SKM-1 (cell line): ENCODE data around the gene THBS4.

Experiments used
- DNase-seq: peaks from one replicate; lab custom pipeline; 2025; ENCODE audit not compliant: unreplicated experiment; lab: John Stamatoyannopoulos, UW

Gene THBS4

GRCh38 chr5:80043187-80043586, 8.0 kb downstream of the THBS4 start:
- no peak for DNase-seq

DNA sequence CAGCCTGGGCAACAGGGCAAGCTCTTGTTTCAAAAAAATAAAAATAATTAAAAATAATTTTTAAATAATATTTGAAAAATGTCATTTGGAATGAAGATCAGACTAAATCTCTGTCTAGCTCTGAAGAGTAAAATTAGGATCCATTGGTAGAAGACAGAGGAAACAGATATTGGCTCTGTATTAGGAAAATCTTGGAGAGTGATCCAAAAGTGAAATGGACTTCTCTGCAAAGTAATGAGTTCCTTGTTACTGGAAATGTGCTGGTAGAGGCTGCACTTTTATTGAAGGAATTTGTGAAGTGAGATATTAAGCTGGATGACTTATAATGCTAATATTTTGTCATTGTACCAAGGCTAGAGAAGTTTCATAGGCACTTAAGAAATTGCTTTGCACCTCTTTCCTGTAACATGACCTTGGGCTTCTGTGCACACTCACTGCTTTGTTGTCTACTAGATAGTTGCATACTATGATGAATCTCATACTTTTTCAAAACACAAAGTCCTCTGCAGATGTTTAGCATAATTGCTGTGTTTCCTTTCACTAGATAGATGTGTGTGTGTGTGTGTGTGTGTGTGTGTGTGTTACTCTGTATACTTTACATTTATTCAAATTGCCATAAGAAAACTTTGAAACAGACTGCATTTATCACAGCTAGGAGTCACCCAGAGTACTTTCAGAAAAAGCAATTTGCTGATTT, 13.1 kb downstream of the THBS4 start:
- DNase-seq = no peak

DNA sequence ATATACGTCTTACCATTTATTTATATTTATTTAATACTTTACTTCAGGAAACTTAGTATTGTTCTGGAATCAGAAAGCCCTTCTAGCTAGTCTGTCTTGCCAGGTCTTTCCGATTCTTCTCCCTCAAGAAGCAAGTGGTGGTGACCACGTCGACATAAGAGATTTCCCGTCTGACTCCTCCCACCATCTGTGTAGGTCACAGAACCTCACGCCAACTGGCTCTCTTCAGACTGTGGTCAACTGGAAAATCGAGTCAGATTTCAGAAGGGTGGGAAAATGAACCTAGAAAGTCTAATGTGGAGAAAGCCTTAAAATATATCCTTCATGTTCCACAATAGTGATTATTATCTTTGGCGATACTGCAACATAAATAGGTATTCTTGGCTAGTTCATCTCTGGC, 17.3 kb downstream of the THBS4 start:
- no peak for DNase-seq

GRCh38 chr5:80054682-80055081, 19.5 kb downstream of the THBS4 start:
- no peak for DNase-seq

DNA sequence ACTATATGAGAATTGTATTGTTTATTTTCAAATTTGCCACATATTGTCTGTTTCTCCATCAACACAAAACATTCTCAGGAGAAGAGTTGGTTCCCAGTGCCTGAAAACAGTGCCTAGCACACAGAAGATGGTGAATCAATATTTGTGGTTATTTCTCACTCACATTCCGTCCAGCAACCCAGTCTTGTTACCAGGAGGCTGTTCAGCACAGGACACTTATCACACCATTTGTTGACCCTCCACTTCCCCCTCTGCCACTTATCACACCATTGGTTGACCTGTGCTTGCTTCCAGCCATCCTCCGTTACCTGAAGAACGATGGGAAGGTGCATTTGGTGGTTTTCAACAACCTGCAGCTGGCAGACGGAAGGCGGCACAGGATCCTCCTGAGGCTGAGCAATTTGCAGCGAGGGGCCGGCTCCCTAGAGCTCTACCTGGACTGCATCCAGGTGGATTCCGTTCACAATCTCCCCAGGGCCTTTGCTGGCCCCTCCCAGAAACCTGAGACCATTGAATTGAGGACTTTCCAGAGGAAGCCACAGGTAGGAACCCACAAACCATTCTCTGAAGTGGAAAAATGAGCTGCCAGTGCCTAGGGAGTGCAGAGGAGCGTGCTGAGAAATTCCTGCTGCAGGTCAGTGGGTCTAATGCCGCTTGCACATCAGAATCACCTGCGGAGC, 20.5 kb downstream of the THBS4 start:
- DNase-seq = no peak

GRCh38 chr5:80057099-80057498, 22.0 kb downstream of the THBS4 start:
- no peak for DNase-seq

GRCh38 chr5:80057921-80058320, 22.8 kb downstream of the THBS4 start:
- DNase-seq = no peak

GRCh38 chr5:80059354-80059980, 24.3 kb downstream of the THBS4 start:
- no peak for DNase-seq

DNA sequence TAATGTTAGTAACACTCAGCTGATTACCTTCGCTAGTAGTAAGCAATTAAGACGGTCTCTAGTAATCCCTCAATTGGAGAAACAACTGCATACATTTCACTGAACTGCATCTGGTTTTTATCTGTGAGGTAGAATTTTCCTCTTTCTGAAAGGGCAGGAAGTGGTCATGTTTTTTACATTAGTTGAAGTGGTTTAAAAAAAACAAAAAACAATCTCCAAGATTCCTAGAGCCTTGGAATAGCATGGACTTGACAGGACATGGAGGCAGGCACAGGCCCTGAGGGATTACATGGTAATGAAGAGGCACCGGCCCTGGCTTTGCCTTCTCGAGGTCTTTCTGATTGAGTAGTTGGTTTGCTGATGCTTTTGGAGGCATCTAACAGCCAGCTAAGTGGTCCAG, 25.8 kb downstream of the THBS4 start:
- DNase-seq = no peak

GRCh38 chr5:80061547-80061946, 26.4 kb downstream of the THBS4 start:
- DNase-seq = no peak

- no peak for DNase-seq
Measured at GRCh38 chr5:80064124-80064523, 29.0 kb downstream of the THBS4 start.

DNA sequence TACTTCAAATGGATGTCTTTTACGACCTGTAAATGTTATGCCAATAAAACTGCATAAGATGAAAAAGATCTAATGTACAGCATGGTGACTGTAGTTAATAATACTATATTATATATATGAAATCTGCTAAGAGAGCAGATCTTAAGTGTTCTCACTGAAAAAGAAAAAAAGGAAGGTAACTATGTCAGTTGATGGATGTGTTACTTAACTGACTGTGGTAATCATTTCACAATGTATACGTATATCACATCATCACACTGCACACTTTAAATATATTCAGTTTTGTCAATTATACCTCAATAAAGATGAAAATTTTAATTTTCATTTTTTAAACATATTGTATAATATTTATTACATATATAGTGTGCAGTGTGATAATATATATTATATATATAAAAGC, 31.9 kb downstream of the THBS4 start:
- DNase-seq = peak; percentile 75

- peak; percentile 66 for DNase-seq
Measured at GRCh38 chr5:80067531-80068245, 32.5 kb downstream of the THBS4 start.

GRCh38 chr5:80068246-80068636, 33.1 kb downstream of the THBS4 start:
- no peak for DNase-seq

GRCh38 chr5:80068775-80069174, 33.6 kb downstream of the THBS4 start:
- no peak for DNase-seq

DNA sequence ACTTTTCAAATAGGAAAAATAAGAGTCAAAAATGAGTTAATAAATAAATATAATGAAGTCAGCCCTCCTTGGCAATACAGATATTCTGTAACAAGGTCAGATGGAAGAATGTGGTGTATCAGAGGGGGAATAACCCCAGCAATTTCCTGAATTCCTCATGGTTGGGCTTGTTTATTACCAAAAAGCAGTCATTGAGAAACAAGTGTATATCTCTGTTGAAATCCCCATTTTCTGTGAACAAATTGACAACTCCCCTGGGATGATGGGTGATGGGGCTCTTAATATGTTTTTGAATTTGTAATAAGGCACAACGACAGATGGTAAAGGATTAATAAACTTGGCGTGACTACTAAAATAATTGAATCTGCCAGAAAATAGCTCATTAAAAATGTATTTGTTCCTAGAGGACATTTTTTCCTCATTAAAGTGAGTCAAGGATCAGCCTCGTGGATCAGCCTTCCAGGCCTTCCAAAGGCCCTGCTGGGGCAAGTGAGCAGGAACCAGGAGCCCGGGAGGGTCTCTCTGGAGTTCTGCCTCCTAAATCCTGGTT, 34.2 kb downstream of the THBS4 start:
- no peak for DNase-seq

GRCh38 chr5:80069918-80070318, 34.8 kb downstream of the THBS4 start:
- DNase-seq = no peak

DNA sequence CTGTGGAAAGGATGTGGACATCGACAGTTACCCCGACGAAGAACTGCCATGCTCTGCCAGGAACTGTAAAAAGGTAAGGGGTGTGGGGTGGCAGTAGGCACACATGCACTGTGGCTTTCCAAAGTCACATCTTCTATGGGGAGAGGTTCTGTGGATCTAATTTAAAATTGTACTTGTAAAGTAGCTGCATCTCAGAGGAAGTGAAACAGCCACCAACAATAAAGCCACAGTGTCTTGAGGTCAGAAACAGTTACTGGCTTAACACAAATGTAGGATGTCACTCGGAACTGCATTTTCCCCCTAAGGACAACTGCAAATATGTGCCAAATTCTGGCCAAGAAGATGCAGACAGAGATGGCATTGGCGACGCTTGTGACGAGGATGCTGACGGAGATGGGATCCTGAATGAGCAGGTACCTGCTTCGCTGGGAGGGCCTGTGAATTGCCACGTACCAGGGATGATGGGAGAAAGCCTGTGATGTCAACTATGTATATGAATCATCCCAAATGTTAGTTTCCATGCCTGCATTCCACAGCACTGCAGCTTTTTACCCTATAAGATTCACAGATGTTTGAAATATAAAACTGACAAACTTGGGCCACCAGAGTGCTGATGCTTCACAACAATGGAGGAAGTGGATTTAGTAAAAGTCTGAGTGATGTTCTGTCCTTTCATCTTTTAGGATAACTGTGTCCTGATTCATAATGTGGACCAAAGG, 35.3 kb downstream of the THBS4 start:
- no peak for DNase-seq

- DNase-seq = no peak
Measured at GRCh38 chr5:80071510-80072021, 36.4 kb downstream of the THBS4 start.
